Brain microvascular endothelial cell (primary cell): ENCODE results near the gene AUTS2.

ENCODE experiments used
- DNase-seq: peaks from one replicate; pipeline ENCODE4 v3.0.0-alpha.2; 2020
- H3K27ac ChIP-seq: fragments of 250-450 bp; sonication (Bioruptor Pico); 2 replicates; pipeline ENCODE4 v1.5.1; 2020; ENCODE audit warnings: mild to moderate bottlenecking, moderate library complexity
- H3K27me3 ChIP-seq: fragments of 250-450 bp; sonication (Bioruptor Pico); replicated peaks from 2 replicates; pipeline ENCODE4 v1.5.1; 2020; ENCODE audit warnings: mild to moderate bottlenecking
- H3K36me3 ChIP-seq: fragments of 250-450 bp; sonication (Bioruptor Pico); replicated peaks from 2 replicates; pipeline ENCODE4 v1.5.1; 2020; ENCODE audit warnings: mild to moderate bottlenecking
- H3K4me3 ChIP-seq: 2 replicates; pipeline ENCODE4 v1.5.1; 2011; ENCODE audit warnings: low read depth, mild to moderate bottlenecking, control low read depth, low read length, moderate library complexity
- CTCF ChIP-seq: IDR thresholded peaks from 2 replicates; pipeline ENCODE4 v1.5.1; 2011; ENCODE audit warnings: low read depth, mild to moderate bottlenecking, moderate library complexity, low read length, control low read depth, inconsistent platforms; ENCODE audit errors: missing control alignments
- in situ Hi-C: cut with HindIII; loops from 2 replicates; pipeline ENCODE4 v1.10.0; 2017; ENCODE audit warnings: low sequenced_read_pairs, low pct_ligation_motif_present

The AUTS2 gene

GRCh38 chr7:70529914-70530585 lies 931.8 kb downstream of the AUTS2 start:
- Histone ChIP-seq H3K27ac (no peak overlapping the region), H3K4me3 (no peak overlapping the region), H3K36me3 (no peaks in the 10 kb centered on the region), H3K27me3 (no peaks in the 10 kb centered on the region)
- no peak for DNase-seq
- in situ Hi-C loops = no loop called here
- TF ChIP-seq CTCF = no peak

- no peaks in the 10 kb centered on the region for H3K27me3 ChIP-seq
- DNase-seq = no peak
- no peak overlapping the region for H3K4me3 ChIP-seq
- in situ Hi-C loops = no loop called here
- no peak for TF ChIP-seq CTCF
- no peaks in the 10 kb centered on the region for H3K36me3 ChIP-seq
- no peak overlapping the region for H3K27ac ChIP-seq
These were observed 935.3 kb downstream of the AUTS2 start for GRCh38 chr7:70533614-70534013.

- H3K4me3 ChIP-seq = no peak overlapping the region
- TF ChIP-seq CTCF = no peak
- in situ Hi-C loops = no loop called here
- H3K27me3 ChIP-seq = no peaks in the 10 kb centered on the region
- no peaks in the 10 kb centered on the region for H3K36me3 ChIP-seq
- no peak for DNase-seq
- no peak overlapping the region for H3K27ac ChIP-seq
These were observed 940.9 kb downstream of the AUTS2 start for GRCh38 chr7:70539205-70539604.

- in situ Hi-C loops = no loop called here
- no peaks in the 10 kb centered on the region for H3K27me3 ChIP-seq
- no peak overlapping the region for H3K4me3 ChIP-seq
- no peaks in the 10 kb centered on the region for H3K36me3 ChIP-seq
- H3K27ac ChIP-seq = no peak overlapping the region
- DNase-seq = no peak
- TF ChIP-seq CTCF = no peak
These were observed 941.3 kb downstream of the AUTS2 start for GRCh38 chr7:70539617-70540016.

GRCh38 chr7:70540641-70541040 lies 942.4 kb downstream of the AUTS2 start:
- no peaks in the 10 kb centered on the region for H3K36me3 ChIP-seq
- in situ Hi-C loops = no loop called here
- H3K27ac ChIP-seq = no peak overlapping the region
- no peak for DNase-seq
- no peak for TF ChIP-seq CTCF
- no peaks in the 10 kb centered on the region for H3K27me3 ChIP-seq
- no peak overlapping the region for H3K4me3 ChIP-seq

- Histone ChIP-seq H3K36me3 (no peaks in the 10 kb centered on the region), H3K27me3 (no peaks in the 10 kb centered on the region), H3K4me3 (no peak overlapping the region), H3K27ac (no peak overlapping the region)
- no peak for TF ChIP-seq CTCF
- DNase-seq = no peak
- in situ Hi-C loops = no loop called here
These were observed 944.6 kb downstream of the AUTS2 start for GRCh38 chr7:70542750-70543376.
